NCI-H187 treated with DMSO at 0.1 percent for 48 hours (cell line): ENCODE results near the gene CENPH.
"Not testable (repeated sequence)": the region's sequence is repeated elsewhere in the genome, so short reads cannot be mapped to it uniquely, and the experiment has no call there.

Source experiments
- DNase-seq: peaks from one replicate; lab custom pipeline; 2025; lab: John Stamatoyannopoulos, UW

The CENPH gene

DNA sequence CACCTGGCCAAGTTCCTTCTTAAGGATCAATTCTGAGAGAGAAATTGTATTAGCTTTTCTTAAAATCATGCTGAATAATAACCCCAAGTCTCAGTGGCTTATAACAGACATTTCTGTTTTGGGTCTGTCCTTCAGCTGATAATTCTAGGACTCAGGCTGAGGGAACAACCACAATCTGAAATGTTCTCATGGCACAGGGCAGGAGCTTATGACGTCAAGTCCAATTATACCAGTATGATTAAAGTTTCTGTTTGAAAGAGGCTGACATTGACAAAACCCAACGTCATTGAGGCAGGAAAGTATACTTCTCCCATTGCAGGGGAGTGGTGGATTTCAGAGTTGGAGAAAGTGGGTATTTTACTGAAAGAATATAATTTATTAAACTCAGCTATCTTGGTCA lies 21.8 kb downstream of the CENPH start:
- DNase-seq = no peak

DNA sequence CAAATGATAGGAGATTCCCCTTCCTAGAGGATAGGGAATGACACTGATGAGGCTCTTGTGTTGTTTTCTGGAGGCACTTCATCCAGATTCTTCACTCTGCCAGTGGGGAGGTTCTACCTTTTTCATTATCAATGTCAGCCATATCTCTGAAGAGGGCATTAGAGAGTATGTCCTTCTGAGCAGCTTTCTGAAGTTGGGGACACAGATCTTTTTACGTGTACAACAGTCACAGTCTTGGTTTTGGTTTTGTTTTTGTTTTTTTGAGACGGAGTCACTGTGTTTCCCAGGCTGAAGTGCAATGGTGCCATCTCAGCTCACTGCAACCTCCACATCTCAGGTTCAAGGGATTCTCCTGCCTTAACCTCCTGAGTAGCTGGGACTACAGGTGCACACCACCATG lies 22.6 kb downstream of the CENPH start:
- no peak for DNase-seq

GRCh38 chr5:69213513-69214215 lies 24.3 kb downstream of the CENPH start:
- DNase-seq = no peak

- no peak for DNase-seq
Measured at GRCh38 chr5:69217151-69217511, 27.7 kb downstream of the CENPH start.

DNA sequence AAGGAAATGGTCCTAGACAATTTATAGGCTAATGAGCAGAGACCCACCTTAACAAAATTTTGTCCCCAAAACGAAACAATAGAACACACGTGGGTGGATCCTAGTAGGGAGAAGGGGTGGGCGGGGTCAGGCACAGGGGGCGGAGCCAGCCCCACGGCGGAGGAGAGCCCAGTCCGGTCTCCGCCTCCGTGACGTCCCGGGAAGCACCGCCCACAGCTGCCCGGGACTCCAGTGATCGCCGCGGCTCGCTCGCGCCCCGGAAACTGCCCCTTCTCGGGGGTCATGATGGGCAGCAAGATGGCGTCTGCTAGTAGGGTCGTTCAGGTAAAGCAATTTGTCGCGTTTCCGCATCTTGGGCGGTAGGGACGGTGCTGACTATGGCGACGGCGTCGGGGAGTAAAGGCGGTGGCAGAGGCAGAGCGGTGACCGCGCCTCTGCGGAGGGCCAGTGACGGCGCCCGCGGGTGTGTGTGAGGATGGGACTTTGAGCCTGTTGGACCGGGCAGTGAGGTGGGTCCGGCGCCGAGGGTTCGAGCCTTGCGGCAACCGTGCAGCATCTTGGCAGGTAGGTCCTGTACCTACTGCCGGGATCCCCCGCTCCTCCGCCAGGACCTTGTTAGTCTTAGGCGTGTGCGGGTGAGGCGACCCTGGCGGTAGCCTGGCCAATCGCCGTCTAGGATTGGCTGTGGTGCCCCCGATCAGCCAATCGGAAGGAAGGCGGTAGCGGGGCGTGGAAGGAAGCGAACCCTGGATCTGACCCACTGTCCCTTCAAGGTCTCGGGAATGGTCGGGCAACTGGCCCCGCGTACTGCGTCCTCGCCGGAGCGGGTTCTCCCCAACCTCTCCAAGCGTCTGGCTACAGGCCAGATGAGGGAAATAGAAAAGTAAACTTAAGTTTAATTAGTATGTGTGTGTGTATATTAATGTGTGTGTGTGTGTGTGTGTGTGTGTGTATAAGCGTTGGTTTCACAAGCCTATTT lies 28.5 kb downstream of the CENPH start:
- peak; percentile 60 for DNase-seq

- no peak for DNase-seq
Measured at GRCh38 chr5:69219939-69220338, 30.6 kb downstream of the CENPH start.

- not testable (repeated sequence) for DNase-seq
Measured at GRCh38 chr5:69220371-69220770, 31.0 kb downstream of the CENPH start.

DNA sequence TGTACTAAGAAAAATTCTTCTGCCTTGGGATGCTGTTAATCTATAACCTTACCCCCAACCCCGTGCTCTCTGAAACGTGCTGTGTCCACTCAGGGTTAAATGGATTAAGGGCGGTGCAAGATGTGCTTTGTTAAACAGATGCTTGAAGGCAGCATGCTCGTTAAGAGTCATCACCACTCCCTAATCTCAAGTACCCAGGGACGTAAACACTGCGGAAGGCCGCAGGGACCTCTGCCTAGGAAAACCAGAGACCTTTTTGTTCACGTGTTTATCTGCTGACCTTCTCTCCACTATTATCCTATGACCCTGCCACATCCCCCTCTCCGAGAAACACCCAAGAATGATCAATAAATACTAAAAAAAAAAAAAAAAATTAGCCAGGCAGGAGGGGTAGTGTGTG lies 31.4 kb downstream of the CENPH start:
- DNase-seq = not testable (repeated sequence)

- no peak for DNase-seq
Measured at GRCh38 chr5:69224520-69224919, 35.1 kb downstream of the CENPH start.

GRCh38 chr5:69225860-69226259 lies 36.5 kb downstream of the CENPH start:
- DNase-seq = no peak

GRCh38 chr5:69230181-69230580 lies 40.8 kb downstream of the CENPH start:
- DNase-seq = no peak

- DNase-seq = no peak
Measured at GRCh38 chr5:69231281-69231680, 41.9 kb downstream of the CENPH start.

DNA sequence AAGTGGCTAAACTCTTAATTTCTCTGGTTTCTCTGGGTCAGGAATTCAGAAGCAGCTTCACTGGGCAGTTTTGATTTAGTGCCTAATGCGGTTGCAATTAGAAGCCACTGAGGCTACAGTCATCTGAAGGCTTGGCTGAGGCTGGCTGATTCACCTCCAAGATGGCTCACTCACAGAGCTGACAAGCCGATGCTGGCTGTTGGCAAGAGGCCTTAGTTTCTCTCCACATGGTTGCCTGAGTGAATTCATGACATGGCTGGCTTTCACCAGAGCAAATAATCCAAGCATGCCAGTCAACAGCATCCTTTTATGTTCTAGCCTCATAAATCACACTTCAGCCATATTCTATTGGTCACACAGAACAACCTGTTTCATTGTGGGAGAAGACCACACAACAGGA lies 42.5 kb downstream of the CENPH start:
- no peak for DNase-seq

DNA sequence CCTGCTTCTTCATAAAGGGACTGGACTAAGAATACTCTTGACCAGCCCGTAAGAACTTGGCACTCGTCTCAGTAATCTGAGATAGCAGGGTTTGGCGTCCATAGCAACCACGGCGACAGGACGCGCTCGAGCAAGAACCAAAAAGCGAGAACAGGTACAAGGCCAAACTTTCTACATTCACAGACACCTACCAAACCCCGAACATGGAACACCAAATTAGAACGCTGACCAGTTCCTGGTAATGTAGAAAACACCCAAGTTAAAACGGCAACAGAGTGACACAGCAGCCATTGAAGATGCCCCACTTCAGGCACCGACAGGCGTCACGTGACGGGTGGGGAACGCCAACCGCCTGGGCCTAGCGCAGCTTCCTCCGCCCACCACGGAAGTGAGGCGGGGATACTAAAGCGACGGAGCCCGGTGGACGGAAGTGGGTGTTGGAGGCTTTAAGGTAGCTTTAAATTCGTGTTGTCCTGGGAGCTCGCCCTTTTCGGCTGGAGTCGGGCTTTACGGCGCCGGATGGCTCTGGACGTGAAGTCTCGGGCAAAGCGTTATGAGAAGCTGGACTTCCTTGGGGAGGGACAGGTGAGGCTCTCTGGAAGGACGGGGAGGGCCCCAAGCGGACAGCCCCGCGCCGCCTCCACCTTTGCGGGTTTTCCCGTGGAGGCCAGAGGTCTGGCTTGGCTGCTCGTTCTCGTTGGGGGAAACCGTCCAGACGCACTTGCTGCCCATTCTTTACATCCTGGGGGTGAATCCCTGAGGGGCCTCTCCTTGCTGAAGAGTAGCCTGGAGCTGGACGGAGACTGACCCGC lies 45.3 kb downstream of the CENPH start, which contains the start of gene CDK7:
TSS of gene CDK7 (plus strand) at position 430 of the 812 bp plus-strand sequence. CDS start at position 520, 90 bp downstream.
- DNase-seq = peak; percentile 90

GRCh38 chr5:69236733-69237132 lies 47.4 kb downstream of the CENPH start:
- not testable (repeated sequence) for DNase-seq

GRCh38 chr5:69237877-69238276 lies 48.5 kb downstream of the CENPH start:
- no peak for DNase-seq

DNA sequence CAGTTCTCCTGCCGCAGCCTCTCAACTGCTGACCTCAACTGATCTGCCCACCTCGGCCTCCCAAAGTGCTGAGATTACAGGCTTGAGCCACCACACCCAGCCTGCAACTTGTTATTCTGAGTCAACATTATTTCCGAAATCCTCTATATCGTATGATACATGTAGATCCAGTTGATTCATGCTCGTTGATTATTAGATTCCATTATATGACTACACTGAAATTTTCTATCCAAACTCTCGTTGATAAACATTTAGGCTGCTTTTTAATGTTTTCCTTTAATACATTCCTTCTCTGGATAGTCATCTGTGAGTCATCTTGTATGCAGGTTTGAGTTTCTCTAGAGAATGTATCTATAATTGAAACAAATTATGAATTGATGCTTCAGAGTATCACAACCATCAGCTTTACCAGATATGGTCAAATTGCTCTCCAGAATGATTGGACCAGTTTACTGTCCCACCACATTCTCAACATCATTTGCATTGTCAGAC lies 49.4 kb downstream of the CENPH start:
- DNase-seq = no peak

DNA sequence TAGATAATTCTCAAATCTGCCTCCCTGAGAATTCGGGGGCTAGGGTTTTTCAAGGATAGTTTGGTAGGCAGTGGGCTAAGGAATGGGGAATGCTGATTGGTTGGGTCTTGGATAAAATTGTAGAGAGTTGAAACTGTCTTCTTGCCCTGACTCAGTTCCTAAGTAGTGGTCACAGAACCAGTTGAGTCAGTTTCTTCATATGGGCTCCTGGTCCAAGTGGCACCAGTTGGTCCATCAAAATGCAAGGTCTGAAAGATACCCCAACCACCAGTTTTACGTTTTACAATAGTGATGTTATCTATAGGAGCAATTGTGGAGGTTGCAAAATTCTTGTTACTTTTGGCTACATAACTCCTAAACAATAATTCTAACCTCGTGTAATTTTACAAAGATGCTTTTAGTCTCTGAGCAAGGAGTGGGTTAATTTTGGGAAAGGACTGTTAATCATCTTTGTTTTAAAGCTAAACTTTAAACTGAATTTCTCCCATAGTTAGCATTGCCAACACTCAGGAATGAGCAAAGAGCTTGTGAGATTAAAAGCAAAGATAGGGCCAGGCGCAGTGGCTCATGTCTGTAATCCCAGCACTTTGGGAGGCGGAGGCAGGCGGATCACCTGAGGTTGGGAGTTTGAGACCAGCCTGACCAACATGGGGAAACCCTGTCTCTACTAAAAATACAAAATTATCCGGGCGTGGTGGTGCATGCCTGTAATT lies 53.0 kb downstream of the CENPH start:
- DNase-seq = no peak

DNA sequence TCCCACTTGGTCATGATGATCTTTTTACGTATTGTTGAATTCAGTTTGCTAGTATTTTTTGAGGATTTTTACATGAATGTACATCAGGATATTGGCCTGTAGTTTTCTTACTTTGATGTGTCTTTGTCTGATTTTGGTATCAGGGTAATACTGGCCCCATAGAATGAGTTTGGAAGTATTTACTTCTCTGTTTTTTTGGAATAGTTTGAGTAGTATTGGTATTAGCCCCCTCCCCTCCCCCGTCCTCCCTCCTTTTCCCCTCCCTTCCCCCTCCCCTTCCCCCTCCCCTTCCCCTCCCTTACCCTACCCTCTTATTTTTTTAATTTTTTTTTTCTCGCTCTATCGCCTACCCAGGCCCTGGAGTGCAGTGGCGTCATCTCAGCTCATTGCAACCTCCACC lies 55.6 kb downstream of the CENPH start:
- no peak for DNase-seq

DNA sequence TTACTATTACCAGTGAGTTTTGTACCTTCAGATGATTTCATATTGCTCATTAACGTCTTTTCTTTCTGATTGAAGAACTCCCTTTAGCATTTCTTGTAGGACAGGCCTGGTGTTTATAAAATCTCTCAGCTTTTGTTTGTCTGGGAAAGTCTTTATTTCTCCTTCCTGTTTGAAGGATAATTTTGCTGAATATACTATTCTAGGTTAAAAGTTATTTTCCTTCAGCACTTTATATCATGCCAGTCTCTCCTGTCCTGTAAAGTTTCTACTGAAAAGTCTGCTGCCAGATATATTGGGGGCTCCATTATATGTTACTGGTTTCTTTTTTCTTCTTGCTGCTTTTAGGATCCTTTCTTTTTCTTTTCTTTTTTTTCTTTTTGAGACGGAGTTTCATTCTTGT lies 58.6 kb downstream of the CENPH start:
- DNase-seq = no peak

DNA sequence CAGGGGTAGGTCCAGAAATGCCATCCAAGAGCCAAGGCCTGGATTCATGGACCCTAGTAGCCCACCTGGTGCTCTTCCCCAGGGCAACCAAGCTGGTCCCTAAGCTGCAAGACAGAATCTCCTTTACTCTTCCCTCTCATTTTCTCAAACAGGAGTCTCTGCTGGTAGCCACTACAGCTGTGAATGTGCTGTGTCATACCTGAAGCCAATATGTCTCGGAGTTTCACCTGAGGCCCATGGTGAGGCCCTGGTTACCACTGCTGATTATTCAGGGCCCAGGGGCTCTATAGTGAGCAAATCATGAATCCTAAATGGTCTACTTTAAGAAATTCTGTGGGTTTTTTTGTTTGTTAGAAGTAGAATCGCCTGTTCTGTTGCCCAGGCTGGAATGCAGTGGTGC lies 61.2 kb downstream of the CENPH start:
- DNase-seq = no peak
